Right lobe of liver (tissue), 4 donors: ENCODE data around the gene CRIM1.

Source experiments
- POLR2A ChIP-seq: fragments of 450-650 bp; IDR thresholded peaks from one replicate; pipeline ENCODE4 v1.6.1; 2017; ENCODE audit warnings: antibody characterized with exemption, mild to moderate bottlenecking
- TF ChIP-seq, protein P1 (sequence below), 4 donors: fragments of 200-600 bp in 3 of 4; fragments of 450-650 bp in 1 of 4; IDR thresholded peaks; one replicate each; pipeline versions ENCODE4 v1.5.1 to v1.8.0; 2016 to 2022; ENCODE audit warnings: antibody characterized with exemption in 4 of 4, mild to moderate bottlenecking in 2 of 4
- donor health status: DM: no; HTN: no; CAD: no.
- donor health status: DM: no; HTN: no; CAD: no.
- donor health status: DM: no; HTN: yes; CAD: no.

GRCh38 chr2:36423172-36423571 is 67.6 kb downstream of the CRIM1 start:
- TF ChIP-seq, protein P1, sequence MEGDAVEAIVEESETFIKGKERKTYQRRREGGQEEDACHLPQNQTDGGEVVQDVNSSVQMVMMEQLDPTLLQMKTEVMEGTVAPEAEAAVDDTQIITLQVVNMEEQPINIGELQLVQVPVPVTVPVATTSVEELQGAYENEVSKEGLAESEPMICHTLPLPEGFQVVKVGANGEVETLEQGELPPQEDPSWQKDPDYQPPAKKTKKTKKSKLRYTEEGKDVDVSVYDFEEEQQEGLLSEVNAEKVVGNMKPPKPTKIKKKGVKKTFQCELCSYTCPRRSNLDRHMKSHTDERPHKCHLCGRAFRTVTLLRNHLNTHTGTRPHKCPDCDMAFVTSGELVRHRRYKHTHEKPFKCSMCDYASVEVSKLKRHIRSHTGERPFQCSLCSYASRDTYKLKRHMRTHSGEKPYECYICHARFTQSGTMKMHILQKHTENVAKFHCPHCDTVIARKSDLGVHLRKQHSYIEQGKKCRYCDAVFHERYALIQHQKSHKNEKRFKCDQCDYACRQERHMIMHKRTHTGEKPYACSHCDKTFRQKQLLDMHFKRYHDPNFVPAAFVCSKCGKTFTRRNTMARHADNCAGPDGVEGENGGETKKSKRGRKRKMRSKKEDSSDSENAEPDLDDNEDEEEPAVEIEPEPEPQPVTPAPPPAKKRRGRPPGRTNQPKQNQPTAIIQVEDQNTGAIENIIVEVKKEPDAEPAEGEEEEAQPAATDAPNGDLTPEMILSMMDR (IDR thresholded peaks at IDR 0.05): no peak
- no peak for TF ChIP-seq POLR2A
